Hepatocyte (in vitro differentiated cells): ENCODE results near the gene LONP2.
"Not testable (repeated sequence)": the region's sequence is repeated elsewhere in the genome, so short reads cannot be mapped to it uniquely, and the experiment has no call there.

Source experiments
- EZH2 ChIP-seq: fragments of 200-600 bp; sonication (generic); IDR thresholded peaks from 2 replicates; pipeline ENCODE4 v1.6.1; 2016; ENCODE audit warnings: antibody characterized with exemption, mild to moderate bottlenecking, borderline replicate concordance
- EZH2phosphoT487 ChIP-seq: fragments of 200-600 bp; sonication (generic); IDR thresholded peaks from one replicate; pipeline ENCODE4 v1.6.1; 2018; ENCODE audit warnings: antibody characterized with exemption, mild to moderate bottlenecking, low read depth, moderate library complexity; ENCODE audit not compliant: unreplicated experiment, severe bottlenecking
- TF ChIP-seq, protein P1 (sequence below): fragments of 200-600 bp; sonication (generic); IDR thresholded peaks from 2 replicates; pipeline ENCODE4 v1.5.1; 2016; ENCODE audit warnings: antibody characterized with exemption, mild to moderate bottlenecking; ENCODE audit not compliant: poor library complexity

DNA sequence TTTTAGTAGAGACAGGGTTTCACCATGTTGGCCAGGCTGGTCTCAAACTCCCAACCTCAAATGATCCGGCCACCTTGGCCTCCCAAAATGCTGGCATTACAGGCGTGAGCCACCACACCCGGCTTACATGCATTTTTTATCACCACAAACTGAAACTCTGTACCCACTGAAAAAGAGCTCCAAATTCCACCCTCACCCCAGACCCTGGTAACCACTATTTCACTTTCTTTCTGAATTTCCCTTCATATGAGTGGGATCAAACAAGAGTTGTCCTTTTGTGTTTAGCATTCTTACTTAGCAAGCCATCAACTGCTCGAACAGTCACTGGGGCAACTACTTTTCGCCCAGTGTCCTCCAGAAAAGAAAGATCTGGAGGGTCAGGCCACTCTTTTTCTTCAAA lies 110.3 kb downstream of the LONP2 start:
- TF ChIP-seq, protein P1, sequence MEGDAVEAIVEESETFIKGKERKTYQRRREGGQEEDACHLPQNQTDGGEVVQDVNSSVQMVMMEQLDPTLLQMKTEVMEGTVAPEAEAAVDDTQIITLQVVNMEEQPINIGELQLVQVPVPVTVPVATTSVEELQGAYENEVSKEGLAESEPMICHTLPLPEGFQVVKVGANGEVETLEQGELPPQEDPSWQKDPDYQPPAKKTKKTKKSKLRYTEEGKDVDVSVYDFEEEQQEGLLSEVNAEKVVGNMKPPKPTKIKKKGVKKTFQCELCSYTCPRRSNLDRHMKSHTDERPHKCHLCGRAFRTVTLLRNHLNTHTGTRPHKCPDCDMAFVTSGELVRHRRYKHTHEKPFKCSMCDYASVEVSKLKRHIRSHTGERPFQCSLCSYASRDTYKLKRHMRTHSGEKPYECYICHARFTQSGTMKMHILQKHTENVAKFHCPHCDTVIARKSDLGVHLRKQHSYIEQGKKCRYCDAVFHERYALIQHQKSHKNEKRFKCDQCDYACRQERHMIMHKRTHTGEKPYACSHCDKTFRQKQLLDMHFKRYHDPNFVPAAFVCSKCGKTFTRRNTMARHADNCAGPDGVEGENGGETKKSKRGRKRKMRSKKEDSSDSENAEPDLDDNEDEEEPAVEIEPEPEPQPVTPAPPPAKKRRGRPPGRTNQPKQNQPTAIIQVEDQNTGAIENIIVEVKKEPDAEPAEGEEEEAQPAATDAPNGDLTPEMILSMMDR = not testable (repeated sequence)
- TF ChIP-seq EZH2phosphoT487, EZH2: not testable (repeated sequence)
